Breast epithelium (tissue), 3 donors: Measurements from ENCODE around the gene PRKAG1.

ENCODE experiments used
- CTCF ChIP-seq, 3 donors: fragments of 450-650 bp; IDR thresholded peaks; one replicate each; pipeline ENCODE4 v1.5.1; 2016 to 2017; ENCODE audit warnings: antibody characterized with exemption in 3 of 3, mild to moderate bottlenecking in 3 of 3, moderate library complexity in 3 of 3
- POLR2A ChIP-seq: fragments of 450-650 bp; IDR thresholded peaks from one replicate; pipeline ENCODE4 v1.6.1; 2016; ENCODE audit warnings: antibody characterized with exemption, mild to moderate bottlenecking, moderate library complexity
- POLR2AphosphoS5 ChIP-seq, 3 donors: sonication (generic); formaldehyde crosslinking; IDR thresholded peaks; one replicate each; pipeline ENCODE4 v1.6.1; 2017; ENCODE audit warnings: antibody characterized with exemption in 3 of 3

GRCh38 chr12:49066120-49066519, 47.5 kb upstream of the PRKAG1 start:
- TF ChIP-seq CTCF (IDR thresholded peaks at IDR 0.05) (no peak), POLR2AphosphoS5 (IDR thresholded peaks at IDR 0.05) (no peak), POLR2A (no peak)
